Glutamatergic neuron (in vitro differentiated cells): ENCODE measurements around the gene PODXL2. TPM values are rescaled to one million over a fixed set of nuclear protein-coding genes. Genes with fewer than 3 reads are reported as not detected.
"Not testable (repeated sequence)": the region's sequence is repeated elsewhere in the genome, so short reads cannot be mapped to it uniquely, and the experiment has no call there.

Experiments used
- DNase-seq: peaks from one replicate; pipeline ENCODE4 v3.0.0; 2022
- H3K27ac Mint-ChIP-seq: one replicate; pipeline ENCODE4 v1.8.0; 2020; ENCODE audit warnings: mild to moderate bottlenecking, mixed read lengths, inconsistent platforms; ENCODE audit not compliant: unreplicated experiment
- H3K27me3 Mint-ChIP-seq: one replicate; pipeline ENCODE4 v1.8.0; 2020; ENCODE audit warnings: mild to moderate bottlenecking, moderate library complexity, mixed read lengths, inconsistent platforms; ENCODE audit not compliant: unreplicated experiment
- H3K36me3 Mint-ChIP-seq: one replicate; pipeline ENCODE4 v1.8.0; 2020; ENCODE audit warnings: mild to moderate bottlenecking, mixed read lengths, inconsistent platforms; ENCODE audit not compliant: unreplicated experiment
- H3K4me1 Mint-ChIP-seq: one replicate; pipeline ENCODE4 v1.8.0; 2020; ENCODE audit warnings: mild to moderate bottlenecking, low read depth, mixed read lengths, inconsistent platforms; ENCODE audit not compliant: unreplicated experiment
- H3K4me3 Mint-ChIP-seq: one replicate; pipeline ENCODE4 v1.8.0; 2020; ENCODE audit warnings: mild to moderate bottlenecking, mixed read lengths, inconsistent platforms; ENCODE audit not compliant: unreplicated experiment
- H3K9me3 Mint-ChIP-seq: one replicate; pipeline ENCODE4 v1.8.0; 2020; ENCODE audit warnings: mild to moderate bottlenecking, moderate library complexity, mixed read lengths, inconsistent platforms; ENCODE audit not compliant: unreplicated experiment
- total RNA-seq: library from RNA; stranded (reverse); fragmentation: NEBNext Ultra II Directional; extraction: Animal tissue kit (Norgen Biotek cat#: 25700); gene quantifications from one replicate; pipeline ENCODE4 v1.2.1, GENCODE V29; 2021; ENCODE audit not compliant: unreplicated experiment
- TF ChIP-seq, protein P1 (sequence below): fragments of 200-600 bp; sonication (generic); IDR thresholded peaks from one replicate; pipeline ENCODE4 v1.5.0; 2021; ENCODE audit not compliant: partially characterized antibody, unreplicated experiment

The PODXL2 gene
- total RNA-seq, 1 donor from 2014 or later = 139 TPM

DNA sequence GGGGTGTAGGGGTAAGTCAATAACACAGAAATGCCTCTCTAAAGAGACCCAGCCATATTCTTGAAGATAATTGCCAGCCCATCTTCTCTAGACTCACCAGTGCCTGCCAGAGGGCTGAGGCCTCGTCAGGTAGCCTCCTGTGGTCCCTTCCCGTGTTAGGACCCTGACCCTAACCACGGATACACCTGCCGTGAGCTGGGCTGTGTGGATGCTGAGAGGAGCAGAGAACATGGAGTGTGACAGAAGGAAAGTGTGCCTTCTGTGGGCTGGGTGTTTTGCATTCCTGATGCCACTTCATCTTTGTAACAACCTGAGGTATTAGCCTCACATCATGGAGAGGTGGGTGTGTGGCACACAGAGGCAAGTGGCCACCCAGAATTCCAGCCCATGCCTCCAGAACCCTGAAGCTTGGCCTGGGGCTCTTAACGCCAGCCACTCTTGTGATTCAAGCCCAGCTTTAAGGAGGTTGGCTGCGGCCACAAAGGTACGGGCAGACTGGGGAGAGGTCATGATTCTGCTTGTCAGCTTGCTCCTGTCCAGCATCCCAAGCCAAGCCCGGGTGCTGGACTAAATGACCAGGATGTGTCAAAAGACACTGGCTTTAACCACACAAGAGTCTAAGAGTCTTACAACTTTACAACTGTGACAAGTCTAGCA, 22.7 kb downstream of the PODXL2 start:
- Mint-ChIP-seq H3K27ac (no peak overlapping the region), H3K4me3 (no peak overlapping the region), H3K36me3 (no peaks in the 10 kb centered on the region), H3K27me3 (peaks cover 4% of the 10 kb centered on the region), H3K4me1 (peaks cover 16% of the 10 kb centered on the region), H3K9me3 (no peaks in the 10 kb centered on the region)
- TF ChIP-seq, protein P1, sequence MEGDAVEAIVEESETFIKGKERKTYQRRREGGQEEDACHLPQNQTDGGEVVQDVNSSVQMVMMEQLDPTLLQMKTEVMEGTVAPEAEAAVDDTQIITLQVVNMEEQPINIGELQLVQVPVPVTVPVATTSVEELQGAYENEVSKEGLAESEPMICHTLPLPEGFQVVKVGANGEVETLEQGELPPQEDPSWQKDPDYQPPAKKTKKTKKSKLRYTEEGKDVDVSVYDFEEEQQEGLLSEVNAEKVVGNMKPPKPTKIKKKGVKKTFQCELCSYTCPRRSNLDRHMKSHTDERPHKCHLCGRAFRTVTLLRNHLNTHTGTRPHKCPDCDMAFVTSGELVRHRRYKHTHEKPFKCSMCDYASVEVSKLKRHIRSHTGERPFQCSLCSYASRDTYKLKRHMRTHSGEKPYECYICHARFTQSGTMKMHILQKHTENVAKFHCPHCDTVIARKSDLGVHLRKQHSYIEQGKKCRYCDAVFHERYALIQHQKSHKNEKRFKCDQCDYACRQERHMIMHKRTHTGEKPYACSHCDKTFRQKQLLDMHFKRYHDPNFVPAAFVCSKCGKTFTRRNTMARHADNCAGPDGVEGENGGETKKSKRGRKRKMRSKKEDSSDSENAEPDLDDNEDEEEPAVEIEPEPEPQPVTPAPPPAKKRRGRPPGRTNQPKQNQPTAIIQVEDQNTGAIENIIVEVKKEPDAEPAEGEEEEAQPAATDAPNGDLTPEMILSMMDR = no peak
- DNase-seq = no peak

DNA sequence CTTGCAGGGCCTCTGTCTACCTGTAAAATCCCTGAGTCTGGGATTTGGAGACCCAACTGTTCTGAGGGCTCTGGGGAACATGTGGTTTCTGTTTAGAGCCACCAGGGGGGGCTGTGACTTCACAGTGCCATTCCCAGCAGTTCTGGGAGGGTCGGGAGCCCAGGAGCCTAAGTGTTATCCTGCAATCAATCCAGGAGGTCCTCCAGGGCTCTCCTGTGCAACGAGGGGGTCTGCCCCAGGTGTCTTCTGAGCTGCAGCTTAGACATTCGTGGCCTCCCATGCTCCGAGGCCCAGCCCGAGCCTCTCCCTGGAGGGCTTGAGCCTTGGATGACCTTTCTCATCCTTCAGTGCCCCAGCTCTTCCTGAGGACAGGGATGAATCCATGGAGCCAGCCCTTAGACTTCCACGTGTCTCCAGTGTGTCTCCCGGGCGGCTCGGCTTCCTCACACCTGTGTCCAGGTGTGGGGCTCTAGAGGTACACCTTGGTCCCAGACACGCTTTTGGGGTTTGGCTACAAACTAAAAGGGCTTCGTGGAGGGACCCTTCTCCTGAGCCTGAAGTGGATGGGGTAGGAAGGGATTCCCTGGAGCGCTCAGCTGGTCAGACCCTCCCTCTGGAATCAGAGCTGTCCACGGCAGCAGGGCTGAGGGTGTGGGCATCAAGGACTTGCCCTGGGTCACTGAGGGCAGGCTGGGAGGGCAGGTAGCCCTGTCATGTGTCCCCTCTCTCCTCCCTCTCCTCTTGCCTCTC, 23.4 kb downstream of the PODXL2 start:
- Mint-ChIP-seq H3K36me3 (no peaks in the 10 kb centered on the region), H3K27ac (no peak overlapping the region), H3K4me3 (no peak overlapping the region), H3K9me3 (no peaks in the 10 kb centered on the region), H3K4me1 (peaks cover 17% of the 10 kb centered on the region), H3K27me3 (peaks cover 4% of the 10 kb centered on the region)
- peak; percentile 72 for DNase-seq
- TF ChIP-seq, protein P1 = peak; percentile 85

GRCh38 chr3:127654374-127654773, 25.4 kb downstream of the PODXL2 start:
- TF ChIP-seq, protein P1 = no peak
- H3K27me3 Mint-ChIP-seq = peaks cover 4% of the 10 kb centered on the region

DNA sequence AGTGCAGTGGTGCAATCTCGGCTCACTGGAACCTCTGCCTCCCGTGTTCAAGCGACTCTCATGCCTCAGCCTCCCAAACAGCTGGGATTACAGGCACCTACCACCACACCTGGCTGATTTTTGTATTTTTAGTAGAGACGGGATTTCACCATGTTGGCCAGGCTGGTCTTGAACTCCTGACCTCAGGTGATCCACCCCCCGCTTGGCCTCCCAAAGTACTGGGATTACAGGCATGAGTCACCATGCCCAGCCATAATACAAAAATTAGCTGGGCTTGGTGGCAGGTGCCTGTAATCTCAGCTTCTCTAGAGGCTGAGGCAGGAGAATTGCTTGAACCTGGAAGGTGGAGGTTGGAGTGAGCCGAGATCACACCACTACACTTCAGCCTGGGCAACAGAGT, 26.0 kb downstream of the PODXL2 start:
- peaks cover 17% of the 10 kb centered on the region for H3K4me1 Mint-ChIP-seq
- not testable (repeated sequence) for H3K4me3 Mint-ChIP-seq, H3K27me3 Mint-ChIP-seq, DNase-seq, H3K27ac Mint-ChIP-seq, H3K36me3 Mint-ChIP-seq, H3K9me3 Mint-ChIP-seq

More at GRCh38 chr3:127654374-127654773, 25.4 kb downstream of the PODXL2 start:
- Mint-ChIP-seq H3K4me1 (peaks cover 17% of the 10 kb centered on the region), H3K27ac (no peak overlapping the region), H3K9me3 (peaks cover 2% of the 10 kb centered on the region), H3K36me3 (no peaks in the 10 kb centered on the region), H3K4me3 (no peak overlapping the region)
- no peak for DNase-seq

DNA sequence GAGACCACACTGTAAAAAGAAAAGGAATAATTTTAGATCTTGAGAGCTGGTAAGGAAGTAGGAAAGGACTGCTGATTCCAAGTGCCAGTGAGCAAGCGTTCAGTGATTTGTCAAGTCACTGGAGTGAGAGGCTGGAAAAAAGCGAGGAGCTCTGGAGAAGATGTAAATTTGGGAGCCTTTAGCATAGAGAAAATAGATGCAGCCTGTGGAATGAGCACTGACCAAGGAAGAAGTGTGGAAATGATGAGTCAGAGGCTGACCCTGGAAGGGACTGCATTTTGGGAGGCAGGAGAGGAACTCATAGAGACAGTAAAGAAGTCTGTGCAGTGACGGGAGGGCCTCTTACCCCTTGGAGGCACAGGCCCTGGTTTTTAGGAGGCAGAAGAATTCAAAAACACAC, 26.7 kb downstream of the PODXL2 start:
- H3K4me1 Mint-ChIP-seq = peaks cover 19% of the 10 kb centered on the region
- peaks cover 4% of the 10 kb centered on the region for H3K27me3 Mint-ChIP-seq
- H3K9me3 Mint-ChIP-seq = peaks cover 2% of the 10 kb centered on the region
- no peak for DNase-seq
- TF ChIP-seq, protein P1 = no peak
- H3K27ac Mint-ChIP-seq = no peak overlapping the region
- H3K4me3 Mint-ChIP-seq = no peak overlapping the region
- peaks cover 4% of the 10 kb centered on the region for H3K36me3 Mint-ChIP-seq
